H1 (cell line): ENCODE measurements around the gene CAMK2D. TPM values are rescaled to one million over a fixed set of nuclear protein-coding genes. Genes with fewer than 3 reads are reported as not detected.

Experiments
- CTCF ChIA-PET: fragments of 300-600 bp; sonication (Branson Sonifier 250); formaldehyde crosslinking; loops from one replicate; lab custom pipeline; 2021; ENCODE audit not compliant: partially characterized antibody; lab: Charles Lee
- POLR2A ChIA-PET: fragments of 300-600 bp; sonication (Branson Sonifier 250); formaldehyde crosslinking; loops from one replicate; lab custom pipeline; 2021; ENCODE audit warnings: inconsistent platforms; ENCODE audit not compliant: partially characterized antibody; lab: Charles Lee
- DNase-seq, 2 experiments: peaks; one replicate each; pipeline versions ENCODE4 v3.0.0 to v3.0.0-alpha.2; 2010 to 2022; ENCODE audit warnings: low spot score in 2 of 2, low read depth in 1 of 2, mixed read lengths in 1 of 2
- FAIRE-seq: peaks from 2 replicates; lab custom pipeline; 2011; peaks lifted over from hg19 to GRCh38; lab: Jason Lieb, UNC
- H2AFZ ChIP-seq: 2 replicates; pipeline ENCODE4 v1.8.1; 2012; ENCODE audit warnings: low read length, inconsistent platforms
- H2AK5ac ChIP-seq: 2 replicates; pipeline ENCODE4 v1.6.1; 2013; ENCODE audit warnings: low read depth, low read length
- H2BK120ac ChIP-seq: replicated peaks from 2 replicates; pipeline ENCODE3; 2013; ENCODE audit warnings: low read depth, low read length, inconsistent platforms
- H2BK12ac ChIP-seq: 2 replicates; pipeline ENCODE4 v1.6.1; 2013; ENCODE audit warnings: low read depth, low read length
- H2BK15ac ChIP-seq: 2 replicates; pipeline ENCODE4 v1.6.1; 2013; ENCODE audit warnings: low read length
- H2BK20ac ChIP-seq: 2 replicates; pipeline ENCODE4 v1.6.1; 2013; ENCODE audit warnings: low read length
- H2BK5ac ChIP-seq: 2 replicates; pipeline ENCODE4 v1.6.1; 2013; ENCODE audit warnings: low read depth, low read length
- H3K14ac ChIP-seq: 2 replicates; pipeline ENCODE4 v1.6.1; 2013; ENCODE audit warnings: inconsistent platforms; ENCODE audit not compliant: insufficient read length
- H3K18ac ChIP-seq: 2 replicates; pipeline ENCODE4 v1.6.1; 2013; ENCODE audit warnings: low read length; ENCODE audit errors: extremely low read depth
- H3K23ac ChIP-seq: 2 replicates; pipeline ENCODE4 v1.6.1; 2013; ENCODE audit warnings: inconsistent platforms; ENCODE audit not compliant: insufficient read length
- H3K23me2 ChIP-seq: 2 replicates; pipeline ENCODE4 v1.6.1; 2013; ENCODE audit warnings: low read depth, low read length
- H3K27ac ChIP-seq: 2 replicates; pipeline ENCODE4 v1.6.1; 2011; ENCODE audit warnings: low read depth, low read length, inconsistent platforms
- H3K27me3 ChIP-seq, 4 experiments: replicated peaks in 1 of 4; 1 replicate in 1 of 4; 2 replicates in 3 of 4; pipeline versions ENCODE4 v1.6.1 to v1.8.1; 2011 to 2013; ENCODE audit warnings: low read length in 3 of 4, mild to moderate bottlenecking in 3 of 4, inconsistent platforms in 2 of 4, mixed read lengths in 2 of 4, moderate library complexity in 1 of 4; ENCODE audit not compliant: control insufficient read depth in 3 of 4, insufficient read depth in 3 of 4; ENCODE audit errors: extremely low read depth in 1 of 4
- H3K36me3 ChIP-seq, 4 experiments: 2 replicates each; pipeline versions ENCODE4 v1.6.1 to v1.8.1; 2011 to 2013; ENCODE audit warnings: mild to moderate bottlenecking in 4 of 4, low read length in 3 of 4, moderate library complexity in 2 of 4, control low read depth in 1 of 4, inconsistent platforms in 1 of 4; ENCODE audit not compliant: insufficient read depth in 4 of 4, control insufficient read depth in 2 of 4
- H3K4ac ChIP-seq: replicated peaks from 2 replicates; pipeline ENCODE3; 2013; ENCODE audit warnings: low read length, low read depth, mixed read lengths, inconsistent platforms; ENCODE audit not compliant: insufficient read length
- H3K4me1 ChIP-seq, 4 experiments: replicated peaks in 1 of 4; 1 replicate in 1 of 4; 2 replicates in 3 of 4; pipeline versions ENCODE4 v1.6.1 to v1.8.1; 2011 to 2013; ENCODE audit warnings: low read length in 3 of 4, inconsistent platforms in 2 of 4, mixed read lengths in 1 of 4; ENCODE audit not compliant: insufficient read depth in 4 of 4, control insufficient read depth in 3 of 4
- H3K4me2 ChIP-seq, 2 experiments: 2 replicates each; pipeline versions ENCODE4 v1.6.1 to v1.8.1; 2011 to 2013; ENCODE audit warnings: low read depth in 2 of 2, low read length in 2 of 2, control low read depth in 1 of 2, inconsistent platforms in 1 of 2, mild to moderate bottlenecking in 1 of 2; ENCODE audit not compliant: insufficient read depth in 1 of 2
- H3K4me3 ChIP-seq, 4 experiments: fragments of 200-600, 300-600 bp in 1 of 4; sonication (generic), shearing (Covaris generic), sonication (Bioruptor Twin) in 1 of 4; 2 replicates each; pipeline versions ENCODE4 v1.5.1 to v1.8.1; 2011 to 2016; ENCODE audit warnings: low read length in 4 of 4, low read depth in 3 of 4, control low read depth in 2 of 4, inconsistent platforms in 2 of 4, mild to moderate bottlenecking in 2 of 4, mixed read lengths in 1 of 4, moderate library complexity in 1 of 4; ENCODE audit not compliant: insufficient read depth in 2 of 4; ENCODE audit errors: extremely low read depth in 1 of 4
- H3K56ac ChIP-seq: replicated peaks from 2 replicates; pipeline ENCODE3; 2013; ENCODE audit warnings: low read depth, mild to moderate bottlenecking, mixed read lengths, low read length, inconsistent platforms; ENCODE audit not compliant: insufficient read length
- H3K79me1 ChIP-seq: 2 replicates; pipeline ENCODE4 v1.6.1; 2013; ENCODE audit warnings: low read depth, low read length, control low read depth
- H3K79me2 ChIP-seq, 2 experiments: 2 replicates each; pipeline versions ENCODE4 v1.6.1 to v1.8.1; 2012 to 2013; ENCODE audit warnings: low read length in 2 of 2, mild to moderate bottlenecking in 2 of 2, inconsistent platforms in 1 of 2; ENCODE audit not compliant: insufficient read depth in 2 of 2, control insufficient read depth in 1 of 2
- H3K9ac ChIP-seq, 4 experiments: replicated peaks in 1 of 4; 1 replicate in 1 of 4; 2 replicates in 3 of 4; pipeline versions ENCODE4 v1.6.1 to v1.8.1; 2011 to 2013; ENCODE audit warnings: low read depth in 3 of 4, low read length in 3 of 4, control low read depth in 2 of 4, mild to moderate bottlenecking in 2 of 4, moderate library complexity in 2 of 4, inconsistent platforms in 1 of 4; ENCODE audit errors: extremely low read depth in 1 of 4
- H3K9me3 ChIP-seq, 2 experiments: 2 replicates each; pipeline versions ENCODE4 v1.6.1 to v1.8.1; 2012 to 2013; ENCODE audit warnings: mild to moderate bottlenecking in 2 of 2, moderate library complexity in 2 of 2, control low read depth in 1 of 2, inconsistent platforms in 1 of 2, low read depth in 1 of 2, low read length in 1 of 2, mixed read lengths in 1 of 2; ENCODE audit not compliant: insufficient read depth in 2 of 2
- H4K20me1 ChIP-seq, 2 experiments: replicated peaks in 1 of 2; 2 replicates each; pipeline versions ENCODE3 to v1.8.1; 2011 to 2013; ENCODE audit warnings: inconsistent platforms in 2 of 2, low read length in 2 of 2, mild to moderate bottlenecking in 1 of 2; ENCODE audit not compliant: insufficient read depth in 2 of 2, control insufficient read depth in 1 of 2
- H4K5ac ChIP-seq: 2 replicates; pipeline ENCODE4 v1.6.1; 2013; ENCODE audit warnings: low read length, low read depth, mixed read lengths, inconsistent platforms; ENCODE audit not compliant: insufficient read length
- H4K8ac ChIP-seq: 2 replicates; pipeline ENCODE4 v1.8.0; 2013; ENCODE audit warnings: mild to moderate bottlenecking, moderate library complexity, low read length, inconsistent platforms; ENCODE audit not compliant: insufficient read depth; ENCODE audit errors: extremely low read depth
- H4K91ac ChIP-seq: replicated peaks from 2 replicates; pipeline ENCODE3; 2013; ENCODE audit warnings: low read length, mixed read lengths, inconsistent platforms; ENCODE audit not compliant: insufficient read length
- BACH1 ChIP-seq: IDR thresholded peaks from 2 replicates; pipeline ENCODE4 v1.6.1; 2012; ENCODE audit warnings: low read length, improper control_type of control experiment
- BCL11A ChIP-seq, 2 experiments: IDR thresholded peaks; one replicate each; pipeline ENCODE4 v1.6.1; 2011; ENCODE audit warnings: low read depth in 2 of 2, low read length in 2 of 2, mild to moderate bottlenecking in 2 of 2
- CBX5 ChIP-seq: fragments of 300-800, 300-1000 bp; sonication (generic); IDR thresholded peaks from 2 replicates; pipeline ENCODE4 v1.7.1; 2016; ENCODE audit warnings: antibody characterized with exemption, low read length, low read depth
- CHD1 ChIP-seq: IDR thresholded peaks from 2 replicates; pipeline ENCODE4 v1.6.1; 2012; ENCODE audit warnings: low read depth, low read length, improper control_type of control experiment
- CHD2 ChIP-seq: IDR thresholded peaks from 2 replicates; pipeline ENCODE4 v1.6.1; 2012; ENCODE audit warnings: low read length, improper control_type of control experiment
- EP300 ChIP-seq, 2 experiments: IDR thresholded peaks; 1 replicate in 1 of 2; 2 replicates in 1 of 2; pipeline ENCODE4 v1.6.1; 2011 to 2012; ENCODE audit warnings: low read depth in 2 of 2, low read length in 2 of 2, mild to moderate bottlenecking in 2 of 2, borderline replicate concordance in 1 of 2, inconsistent platforms in 1 of 2, moderate library complexity in 1 of 2
- KDM4A ChIP-seq: IDR thresholded peaks from one replicate; pipeline ENCODE4 v1.7.1; 2012; ENCODE audit warnings: low read depth, mild to moderate bottlenecking, moderate library complexity, low read length, inconsistent platforms; ENCODE audit not compliant: severe bottlenecking
- MAFK ChIP-seq: IDR thresholded peaks from 2 replicates; pipeline ENCODE4 v1.6.1; 2012; ENCODE audit warnings: low read depth, mild to moderate bottlenecking, improper control_type of control experiment, low read length
- POU5F1 ChIP-seq: IDR thresholded peaks from 2 replicates; pipeline ENCODE4 v1.6.1; 2011; ENCODE audit warnings: low read depth, mild to moderate bottlenecking, low read length, moderate library complexity
- SP1 ChIP-seq: IDR thresholded peaks from 2 replicates; pipeline ENCODE4 v1.6.1; 2011; ENCODE audit warnings: low read depth, low read length
- SP2 ChIP-seq: IDR thresholded peaks from 2 replicates; pipeline ENCODE4 v1.6.1; 2012; ENCODE audit warnings: mild to moderate bottlenecking, low read length, inconsistent platforms
- TBP ChIP-seq: IDR thresholded peaks from 2 replicates; pipeline ENCODE4 v1.6.1; 2011; ENCODE audit warnings: low read depth, low read length, improper control_type of control experiment
- TCF12 ChIP-seq: IDR thresholded peaks from 2 replicates; pipeline ENCODE4 v1.6.1; 2011; ENCODE audit warnings: low read depth, mild to moderate bottlenecking, low read length
- WGBS, 2 experiments: shearing (Covaris generic) in 1 of 2; methylation state at CpG; one replicate each; pipeline versions ENCODE4 v1.1.6 to v1.1.7; 2013 to 2015; ENCODE audit warnings: low lambda C conversion rate in 2 of 2, mixed read lengths in 2 of 2, inconsistent platforms in 1 of 2, low coverage in 1 of 2, missing lambda C conversion rate in 1 of 2; ENCODE audit not compliant: insufficient replicate concordance in 2 of 2, insufficient coverage in 1 of 2, insufficient read length in 1 of 2; ENCODE audit errors: extremely low coverage in 1 of 2, missing lambda C conversion rate in 1 of 2; 5-methylcytosine and 5-hydroxymethylcytosine counted together
- polyA plus RNA-seq, 7 experiments: library from polyadenylated mRNA; depleted of rRNA in 3 of 7; stranded (reverse) in 5 of 7; unstranded in 2 of 7; fragments of >200 nt in 5 of 7; fragments of 200-250 nt in 2 of 7; gene quantifications; 1 replicate in 5 of 7; 2 replicates in 1 of 7; 4 replicates in 1 of 7; pipeline versions ENCODE4 v1.2.1 to v1.2.3, GENCODE V29; 2011 to 2013; ENCODE audit warnings: missing spikeins in 2 of 7, mixed read lengths in 2 of 7
- total RNA-seq: library from RNA; stranded (reverse); fragmentation: NEBNext Ultra II Directional; extraction: Animal tissue kit (Norgen Biotek cat#: 25700); gene quantifications from 2 replicates; pipeline ENCODE4 v1.2.1, GENCODE V29; 2021
- TF ChIP-seq, protein P1 (sequence below): IDR thresholded peaks from 2 replicates; pipeline ENCODE4 v1.6.1; 2011; ENCODE audit warnings: low read length, improper control_type of control experiment

Gene CAMK2D
- total and polyA plus RNA-seq, 2 of the 8 experiments (the other 6 are each of a cell fraction or from before 2014, with no cell fraction given): 3.2 to 7.0 TPM

DNA sequence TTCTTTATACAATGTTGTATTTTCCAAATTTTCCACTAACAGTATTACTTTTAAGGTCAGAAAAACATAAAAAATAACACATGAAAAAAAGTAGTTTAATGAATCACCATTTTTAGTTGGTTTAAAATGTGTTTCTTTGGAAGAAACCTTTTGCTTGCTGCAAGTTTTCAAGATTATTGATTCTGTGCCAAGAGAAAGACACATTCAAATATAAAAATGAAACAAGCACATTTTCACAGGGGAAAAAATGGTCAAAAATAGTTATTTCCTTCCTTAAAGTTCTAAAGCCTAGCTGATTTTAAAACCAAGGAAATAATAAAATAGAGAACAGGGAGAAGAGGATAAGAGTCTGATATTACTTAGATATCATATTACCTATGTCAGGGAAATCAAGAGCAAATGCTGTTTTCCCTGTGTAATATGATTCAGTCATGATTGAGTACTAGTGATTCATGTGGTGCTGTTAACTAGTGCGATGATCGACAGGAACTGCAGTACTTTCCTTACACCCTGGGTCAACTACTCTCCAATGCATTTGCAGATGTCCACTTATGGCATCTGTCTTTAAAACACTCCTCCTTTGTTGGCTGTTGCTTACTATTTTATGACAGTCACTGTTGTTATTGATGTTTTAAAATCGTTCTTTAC, 103.8 kb downstream of the CAMK2D start:
- Histone ChIP-seq H3K79me2 (no peaks in the 10 kb centered on the region), H3K4ac (no peak overlapping the region), H3K23ac (no peak overlapping the region), H3K27me3 (no peaks in the 10 kb centered on the region), H2AFZ (no peak overlapping the region), H3K23me2 (no peaks in the 10 kb centered on the region), H3K4me1 (peaks cover 0 to 4% (median 0%) of the 10 kb centered on the region in 4 experiments; a peak in 1 of 7 replicates), H3K18ac (no peak overlapping the region), H3K9ac (no peak overlapping the region), H3K79me1 (no peaks in the 10 kb centered on the region), H3K4me2 (no peak overlapping the region), H3K4me3 (no peak overlapping the region), H4K20me1 (no peaks in the 10 kb centered on the region), H3K9me3 (no peaks in the 10 kb centered on the region), H2BK120ac (no peak overlapping the region), H2BK5ac (no peak overlapping the region), H4K5ac (no peak overlapping the region), H3K36me3 (no peaks in the 10 kb centered on the region), H3K56ac (no peak overlapping the region), H2BK15ac (no peak overlapping the region), H2AK5ac (no peak overlapping the region), H2BK20ac (no peak overlapping the region), H3K27ac (no peak overlapping the region), H2BK12ac (no peak overlapping the region), H4K91ac (peak overlapping the region; percentile 25), H3K14ac (no peak overlapping the region), H4K8ac (no peak overlapping the region)
- CTCF ChIA-PET: interaction anchor here (1.1 kb wide), 1 partner anchor 21 kb away, joined by 3 read pairs; no protein-coding TSS in a partner anchor
- WGBS, 2 experiments: 88% methylated on average over 3 of the region's 3 CpGs; no CpG with 5 or more reads in 1 of the 2 experiments
- POLR2A ChIA-PET: no interaction called here
- DNase-seq: no peak
- no peak for FAIRE-seq
- TF ChIP-seq SP1: no peak
- TF ChIP-seq BACH1: no peak
- no peak for TF ChIP-seq MAFK
- TF ChIP-seq BCL11A (IDR thresholded peaks at IDR 0.05; ENCODE audit: low read depth in 2 of 2, low read length in 2 of 2): no peak
- TF ChIP-seq SP2: no peak
- TF ChIP-seq POU5F1: no peak
- TF ChIP-seq CHD1: no peak
- TF ChIP-seq CHD2: no peak
- no peak for TF ChIP-seq TCF12
- TF ChIP-seq EP300 (IDR thresholded peaks at IDR 0.05; ENCODE audit: borderline replicate concordance in 1 of 2, low read depth in 2 of 2, low read length in 2 of 2): no peak
- TF ChIP-seq CBX5: no peak
- TF ChIP-seq, protein P1, sequence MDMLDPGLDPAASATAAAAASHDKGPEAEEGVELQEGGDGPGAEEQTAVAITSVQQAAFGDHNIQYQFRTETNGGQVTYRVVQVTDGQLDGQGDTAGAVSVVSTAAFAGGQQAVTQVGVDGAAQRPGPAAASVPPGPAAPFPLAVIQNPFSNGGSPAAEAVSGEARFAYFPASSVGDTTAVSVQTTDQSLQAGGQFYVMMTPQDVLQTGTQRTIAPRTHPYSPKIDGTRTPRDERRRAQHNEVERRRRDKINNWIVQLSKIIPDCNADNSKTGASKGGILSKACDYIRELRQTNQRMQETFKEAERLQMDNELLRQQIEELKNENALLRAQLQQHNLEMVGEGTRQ: no peak
- TF ChIP-seq KDM4A: no peak
- TF ChIP-seq TBP: no peak
